B cell (primary cell): ENCODE results near the gene H6PD. TPM values are rescaled to one million over a fixed set of nuclear protein-coding genes. Genes with fewer than 3 reads are reported as not detected.

Experiments used
- ATAC-seq: fragments of 200-7000 bp; cut with Tn5 transposase; one replicate; pipeline ENCODE4 v1.10.0; 2021; ENCODE audit warnings: low read depth, mild to moderate bottlenecking, moderate number of reproducible peaks, moderate library complexity
- CTCF ChIA-PET: fragments of 350-600 bp; sonication (Branson Sonifier 250); formaldehyde crosslinking; loops from one replicate; lab custom pipeline; 2021; ENCODE audit warnings: antibody characterized with exemption, inconsistent platforms; lab: Charles Lee
- POLR2A ChIA-PET: fragments of 350-600 bp; sonication (Branson Sonifier 250); formaldehyde crosslinking; loops from one replicate; lab custom pipeline; 2021; ENCODE audit warnings: antibody characterized with exemption; lab: Charles Lee
- DNase-seq: peaks from one replicate; pipeline ENCODE4 v3.0.0; 2013
- H2AFZ ChIP-seq: 2 replicates; pipeline ENCODE4 v1.6.1; 2012; ENCODE audit warnings: mild to moderate bottlenecking, low read depth, low read length; ENCODE audit not compliant: insufficient read depth, poor library complexity, severe bottlenecking
- H3K27ac ChIP-seq, 2 donors: 1 replicate in 1 of 2; 2 replicates in 1 of 2; pipeline ENCODE4 v1.5.1; 2012 to 2013; ENCODE audit warnings: low read length in 2 of 2, mild to moderate bottlenecking in 2 of 2, moderate library complexity in 1 of 2
- H3K27me3 ChIP-seq, 4 experiments: fragments of 200-600 bp in 1 of 4; sonication (generic) in 1 of 4; replicated peaks in 1 of 4; 1 replicate in 2 of 4; 2 replicates in 2 of 4; pipeline versions ENCODE4 v1.6.1 to v1.7.0; 2013 to 2016; ENCODE audit warnings: low read length in 3 of 4, mild to moderate bottlenecking in 2 of 4, mixed read lengths in 1 of 4, moderate library complexity in 1 of 4; ENCODE audit not compliant: insufficient read depth in 4 of 4, control insufficient read depth in 3 of 4; ENCODE audit errors: control extremely low read depth in 1 of 4
- H3K36me3 ChIP-seq, 2 experiments: replicated peaks in 1 of 2; 1 replicate in 1 of 2; 2 replicates in 1 of 2; pipeline versions ENCODE4 v1.6.1 to v1.7.1; 2013; ENCODE audit warnings: low read length in 1 of 2; ENCODE audit not compliant: insufficient read depth in 2 of 2, control insufficient read depth in 1 of 2; ENCODE audit errors: control extremely low read depth in 1 of 2, extremely low read depth in 1 of 2
- H3K4me1 ChIP-seq, 2 donors: fragments of 200-600 bp in 1 of 2; sonication (generic) in 1 of 2; 1 replicate in 1 of 2; 2 replicates in 1 of 2; pipeline versions ENCODE4 v1.5.1 to v1.6.1; 2013 to 2017; ENCODE audit warnings: low read length in 2 of 2; ENCODE audit not compliant: control insufficient read depth in 2 of 2, insufficient read depth in 2 of 2
- H3K4me2 ChIP-seq: replicated peaks from 2 replicates; pipeline ENCODE3; 2012; ENCODE audit warnings: mild to moderate bottlenecking, low read depth, low read length; ENCODE audit not compliant: poor library complexity, severe bottlenecking
- H3K4me3 ChIP-seq, 5 experiments: fragments of 200-600 bp in 1 of 5; sonication (generic) in 1 of 5; 1 replicate in 3 of 5; 2 replicates in 2 of 5; pipeline versions ENCODE4 v1.5.1 to v1.7.0; 2011 to 2016; ENCODE audit warnings: low read length in 4 of 5, mild to moderate bottlenecking in 4 of 5, low read depth in 2 of 5, control low read depth in 1 of 5, moderate library complexity in 1 of 5; ENCODE audit not compliant: insufficient read depth in 1 of 5; ENCODE audit errors: control extremely low read depth in 1 of 5, extremely low read depth in 1 of 5
- H3K79me2 ChIP-seq: fragments of 200-600 bp; sonication (generic); one replicate; pipeline ENCODE4 v1.6.0; 2016; ENCODE audit warnings: low read length; ENCODE audit not compliant: control insufficient read depth, insufficient read depth
- H3K9ac ChIP-seq: fragments of 200-600 bp; sonication (generic); 2 replicates; pipeline ENCODE4 v1.6.1; 2017; ENCODE audit warnings: mild to moderate bottlenecking, low read length, moderate library complexity
- H3K9me3 ChIP-seq, 3 donors: one replicate each; pipeline versions ENCODE4 v1.6.1 to v1.7.1; 2013; ENCODE audit warnings: low read length in 2 of 3; ENCODE audit not compliant: control insufficient read depth in 2 of 3, insufficient read depth in 1 of 3; ENCODE audit errors: control extremely low read depth in 1 of 3
- H4K20me1 ChIP-seq: 2 replicates; pipeline ENCODE4 v1.6.0; 2012; ENCODE audit warnings: mild to moderate bottlenecking, low read length; ENCODE audit not compliant: insufficient read depth, control insufficient read depth, poor library complexity, severe bottlenecking
- H3K27ac Mint-ChIP-seq: one replicate; pipeline ENCODE4 v1.8.0; 2021; ENCODE audit warnings: mixed read lengths
- H3K27me3 Mint-ChIP-seq: one replicate; pipeline ENCODE4 v1.8.0; 2021; ENCODE audit warnings: mixed read lengths
- H3K4me1 Mint-ChIP-seq: one replicate; pipeline ENCODE4 v1.8.0; 2021; ENCODE audit warnings: mixed read lengths
- H3K4me3 Mint-ChIP-seq: one replicate; pipeline ENCODE4 v1.8.0; 2021; ENCODE audit warnings: mixed read lengths
- H3K9me3 Mint-ChIP-seq: one replicate; pipeline ENCODE4 v1.8.0; 2022; ENCODE audit warnings: mixed read lengths; ENCODE audit not compliant: insufficient read depth
- CTCF ChIP-seq: fragments of 200-600 bp; IDR thresholded peaks from one replicate; pipeline ENCODE4 v1.8.0; 2022; ENCODE audit warnings: antibody characterized with exemption, mild to moderate bottlenecking
- EZH2 ChIP-seq: IDR thresholded peaks from 2 replicates; pipeline ENCODE4 v1.6.1; 2012; ENCODE audit warnings: borderline replicate concordance, low read depth, mild to moderate bottlenecking, moderate library complexity, low read length; ENCODE audit not compliant: insufficient read depth, poor library complexity, severe bottlenecking
- WGBS: methylation state at CpG from one replicate; pipeline ENCODE4 v1.1.5; 2013; ENCODE audit warnings: missing lambda C conversion rate; ENCODE audit not compliant: insufficient coverage; 5-methylcytosine and 5-hydroxymethylcytosine counted together
- intact Hi-C: fragments of 100-400 bp; cut with micrococcal nuclease; formaldehyde crosslinking; loops from one replicate; pipeline ENCODE4 v1.10.0; 2022
- polyA plus RNA-seq: library from polyadenylated mRNA; depleted of rRNA; stranded (reverse); fragments of >200 nt; gene quantifications from 2 replicates; pipeline ENCODE4 v1.2.3, GENCODE V29; 2012
- total RNA-seq, 2 donors: library from RNA; stranded (reverse); fragments of 120-200 nt in 1 of 2; gene quantifications; 1 replicate in 1 of 2; 2 replicates in 1 of 2; pipeline versions ENCODE4 v1.2.3 to v1.2.4, GENCODE V29; 2013 to 2022

H6PD gene
- total and polyA plus RNA-seq, 2 donors (not counting 1 experiment from before 2014, with no cell fraction given): 11.3 to 30.2 TPM

DNA sequence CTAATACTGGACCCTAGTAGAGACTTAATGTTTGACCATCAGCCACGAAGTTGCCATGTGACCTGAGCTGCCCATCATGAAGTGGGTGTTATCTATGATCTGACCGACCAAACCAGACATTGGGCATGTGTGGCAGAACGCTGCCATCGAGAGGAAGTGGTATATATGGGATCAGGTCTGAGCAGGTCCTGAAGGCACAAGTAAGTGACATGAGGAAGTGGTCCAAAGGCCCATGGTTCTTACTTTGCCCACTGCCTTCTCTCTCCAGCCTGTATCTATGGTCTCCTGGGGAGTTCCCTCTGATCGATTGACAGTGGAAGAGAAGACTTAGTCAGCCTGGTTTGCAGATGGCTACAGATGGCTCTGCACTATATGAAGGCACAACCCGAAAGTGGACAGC lies 66.0 kb downstream of the H6PD start:
- Mint-ChIP-seq H3K27ac (no peak overlapping the region), H3K4me3 (no peak overlapping the region), H3K9me3 (no peaks in the 10 kb centered on the region), H3K27me3 (no peaks in the 10 kb centered on the region), H3K4me1 (peaks cover 34% of the 10 kb centered on the region)
- DNase-seq (no peak), ATAC-seq (no peak)
- POLR2A ChIA-PET: no interaction called here
- Histone ChIP-seq H3K9ac (no peak overlapping the region), H4K20me1 (no peaks in the 10 kb centered on the region), H3K9me3 (no peaks in the 10 kb centered on the region), H3K27ac (no peak overlapping the region), H3K79me2 (peaks cover 81% of the 10 kb centered on the region), H2AFZ (no peak overlapping the region), H3K4me2 (no peak overlapping the region), H3K36me3 (no peaks in the 10 kb centered on the region), H3K4me1 (peaks cover 15 to 23% of the 10 kb centered on the region in 2 donors), H3K27me3 (no peaks in the 10 kb centered on the region), H3K4me3 (no peak overlapping the region)
- CTCF ChIA-PET: interaction anchor here (0.9 kb wide), 1 partner anchor 187 kb away, joined by 4 read pairs; no protein-coding TSS in a partner anchor
- 39% methylated on average over 5 of the region's 6 CpGs for WGBS
- intact Hi-C loops: no loop called here
- no peak for TF ChIP-seq EZH2
- TF ChIP-seq CTCF: no peak

DNA sequence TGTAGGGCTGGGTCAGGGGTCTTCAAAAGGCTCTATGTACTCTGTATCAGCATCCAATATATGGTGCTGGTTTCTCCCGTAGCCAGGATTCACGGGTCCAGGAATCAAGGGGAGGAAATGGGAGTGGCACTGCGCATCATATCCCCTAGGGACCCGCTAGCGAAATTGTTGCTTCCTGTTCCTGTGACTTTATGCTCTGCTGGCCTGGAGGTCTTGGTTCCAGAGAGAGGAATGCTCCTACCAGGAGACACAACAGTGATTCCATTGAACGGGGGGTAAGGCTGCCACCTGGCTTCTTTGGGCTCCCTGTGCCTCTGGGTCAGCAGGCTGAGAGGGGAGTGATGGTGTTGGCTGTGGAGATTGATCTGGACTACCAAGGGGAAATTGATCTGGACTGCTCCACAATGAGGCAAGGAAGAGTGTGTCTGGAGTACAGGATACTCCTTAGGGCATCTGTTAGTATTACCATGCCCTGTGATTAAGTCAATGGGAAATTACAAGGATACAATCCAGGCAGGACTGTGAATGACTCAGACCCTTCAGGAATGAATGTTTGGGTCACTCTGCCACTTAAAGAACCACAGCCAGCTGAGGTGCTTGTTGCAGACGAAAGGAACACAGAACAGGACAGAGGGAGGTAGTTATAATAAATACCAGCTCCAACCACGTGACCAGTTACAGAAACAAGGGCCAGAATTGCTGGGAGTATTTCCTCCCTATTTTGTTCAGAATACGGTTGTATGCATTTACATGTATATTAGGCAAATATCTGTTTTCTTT lies 68.4 kb downstream of the H6PD start:
- CTCF ChIA-PET: no interaction called here
- 13% methylated on average over 6 of the region's 9 CpGs for WGBS
- Histone ChIP-seq H3K9ac (peak overlapping the region; percentile 25), H3K27ac (no peak overlapping the region), H2AFZ (no peak overlapping the region), H4K20me1 (no peaks in the 10 kb centered on the region), H3K79me2 (peaks cover 81% of the 10 kb centered on the region), H3K27me3 (no peaks in the 10 kb centered on the region), H3K4me2 (peak overlapping the region; percentile 54), H3K4me1 (peaks cover 15 to 28% of the 10 kb centered on the region in 2 donors), H3K4me3 (peak overlapping the region in 1 of 5 experiments; percentile 13), H3K9me3 (no peaks in the 10 kb centered on the region), H3K36me3 (no peaks in the 10 kb centered on the region)
- intact Hi-C loops: no loop called here
- Mint-ChIP-seq H3K4me3 (peak overlapping the region; percentile 58), H3K27ac (peak overlapping the region; percentile 52), H3K9me3 (no peaks in the 10 kb centered on the region), H3K4me1 (peaks cover 42% of the 10 kb centered on the region), H3K27me3 (no peaks in the 10 kb centered on the region)
- POLR2A ChIA-PET: no interaction called here
- peak; percentile 56 for DNase-seq
- ATAC-seq: peak; percentile 49
- no peak for TF ChIP-seq EZH2
